ENCODE results near the gene TMOD1. TPM values are rescaled to one million over a fixed set of nuclear protein-coding genes. Genes with fewer than 3 reads are reported as not detected.

Gene TMOD1
- total RNA-seq, 1 donor from 2014 or later: 1.9 TPM

- intact Hi-C loops (cut with micrococcal nuclease): no loop called here
- ATAC-seq (ENCODE audit: low read depth) (no peak), DNase-seq (no peak)
- CTCF ChIA-PET: interaction anchor here (0.7 to 4.5 kb wide), 24 partner anchors 10 to 745 kb away, joined by 3 to 71 read pairs (median 5); partner anchors contain the start of genes NCBP1, TDRD7, TSTD2 and ZNF782
- H3K36me3 Mint-ChIP-seq (ENCODE audit: low read depth): peaks cover 46% of the 10 kb centered on the region
- no peak overlapping the region for H3K4me3 Mint-ChIP-seq
- no peak for TF ChIP-seq CTCF (IDR thresholded peaks at IDR 0.05)
- no peaks in the 10 kb centered on the region for H3K9me3 Mint-ChIP-seq
- no peak overlapping the region for H3K27ac Mint-ChIP-seq
- no peaks in the 10 kb centered on the region for H3K27me3 Mint-ChIP-seq
- POLR2A ChIA-PET: no interaction called here
- H3K4me1 Mint-ChIP-seq: peaks cover 7% of the 10 kb centered on the region
These were observed 97.9 kb downstream of the TMOD1 start for GRCh38 chr9:97599314-97599846.

- intact Hi-C loops (cut with micrococcal nuclease): no loop called here
- Mint-ChIP-seq H3K36me3 (ENCODE audit: low read depth) (peaks cover 59% of the 10 kb centered on the region), H3K27me3 (no peaks in the 10 kb centered on the region), H3K9me3 (no peaks in the 10 kb centered on the region), H3K4me3 (no peak overlapping the region), H3K4me1 (peaks cover 7% of the 10 kb centered on the region), H3K27ac (no peak overlapping the region)
- TF ChIP-seq CTCF (IDR thresholded peaks at IDR 0.05): no peak
- DNase-seq (no peak), ATAC-seq (ENCODE audit: low read depth) (no peak)
- ChIA-PET CTCF (interaction anchor here (0.7 to 2.9 kb wide), 3 partner anchors 9 to 190 kb away, joined by 3 to 29 read pairs (median 5); partner anchors contain the start of gene TDRD7), POLR2A (no interaction called here)
These were observed 99.2 kb downstream of the TMOD1 start for GRCh38 chr9:97600531-97601227.

- intact Hi-C loops (cut with micrococcal nuclease): no loop called here
- Mint-ChIP-seq H3K9me3 (no peaks in the 10 kb centered on the region), H3K4me3 (no peak overlapping the region), H3K27me3 (no peaks in the 10 kb centered on the region), H3K36me3 (ENCODE audit: low read depth) (peaks cover 65% of the 10 kb centered on the region), H3K27ac (no peak overlapping the region), H3K4me1 (peaks cover 7% of the 10 kb centered on the region)
- no peak for DNase-seq
- ChIA-PET POLR2A (no interaction called here), CTCF (interaction anchor here (0.8 kb wide), 1 partner anchor 10 kb away, joined by 3 read pairs; no protein-coding TSS in a partner anchor)
- ATAC-seq (ENCODE audit: low read depth): no peak
- TF ChIP-seq CTCF (IDR thresholded peaks at IDR 0.05): no peak
These were observed 99.9 kb downstream of the TMOD1 start for GRCh38 chr9:97601228-97601898.

- ATAC-seq (ENCODE audit: low read depth) (no peak), DNase-seq (no peak)
- Mint-ChIP-seq H3K9me3 (no peaks in the 10 kb centered on the region), H3K4me3 (no peak overlapping the region), H3K36me3 (ENCODE audit: low read depth) (peaks cover 73% of the 10 kb centered on the region), H3K27me3 (no peaks in the 10 kb centered on the region), H3K4me1 (peaks cover 7% of the 10 kb centered on the region), H3K27ac (no peak overlapping the region)
- ChIA-PET POLR2A (no interaction called here), CTCF (interaction anchor here (0.5 to 1.9 kb wide), 3 partner anchors 13 to 745 kb away, joined by 3 to 7 read pairs (median 4); no protein-coding TSS in a partner anchor)
- intact Hi-C loops (cut with micrococcal nuclease): no loop called here
- no peak for TF ChIP-seq CTCF (IDR thresholded peaks at IDR 0.05)
These were observed 101.0 kb downstream of the TMOD1 start for GRCh38 chr9:97602430-97602829.
